NT2/D1 (cell line): ENCODE data around the gene DAAM1.

Source experiments
- SUZ12 ChIP-seq: IDR thresholded peaks from 2 replicates; pipeline ENCODE4 v1.6.1; 2011; ENCODE audit not compliant: insufficient read length, insufficient read depth; ENCODE audit errors: extremely low read depth
- YY1 ChIP-seq: IDR thresholded peaks from 2 replicates; pipeline ENCODE4 v1.6.1; 2011; ENCODE audit not compliant: insufficient read length, insufficient read depth

- TF ChIP-seq YY1 (no peak), SUZ12 (no peak)
These were observed 117.5 kb downstream of the DAAM1 start for GRCh38 chr14:59305836-59306555.
